HG03457 (cell line): ENCODE data around the gene SP140.

Experiments
- ATAC-seq: cut with Tn5 transposase; IDR thresholded peaks from one replicate; pipeline ENCODE4 v1.9.1; 2021; ENCODE audit warnings: moderate number of reproducible peaks; ENCODE audit not compliant: unreplicated experiment

The SP140 gene

GRCh38 chr2:230360028-230360427 lies 134.5 kb downstream of the SP140 start:
- no peak for ATAC-seq

GRCh38 chr2:230362030-230362691 lies 136.6 kb downstream of the SP140 start:
- no peak for ATAC-seq
